Measurements from ENCODE around the gene OVCA2.
A peak's percentile ranks its signal among the peaks of the same experiment; 100 is the strongest.

Gene OVCA2

GRCh38 chr17:2065949-2066400 is 24.2 kb downstream of the OVCA2 start:
- DNase-seq (ENCODE audit: low read depth), result no peak

- DNase-seq (ENCODE audit: low read depth), result no peak
Measured at GRCh38 chr17:2067048-2067561, 25.3 kb downstream of the OVCA2 start.

GRCh38 chr17:2067608-2068024 is 25.8 kb downstream of the OVCA2 start:
- no peak for DNase-seq (ENCODE audit: low read depth)

GRCh38 chr17:2068031-2068518 is 26.3 kb downstream of the OVCA2 start:
- peak; percentile 94 for DNase-seq (ENCODE audit: low read depth)

DNA sequence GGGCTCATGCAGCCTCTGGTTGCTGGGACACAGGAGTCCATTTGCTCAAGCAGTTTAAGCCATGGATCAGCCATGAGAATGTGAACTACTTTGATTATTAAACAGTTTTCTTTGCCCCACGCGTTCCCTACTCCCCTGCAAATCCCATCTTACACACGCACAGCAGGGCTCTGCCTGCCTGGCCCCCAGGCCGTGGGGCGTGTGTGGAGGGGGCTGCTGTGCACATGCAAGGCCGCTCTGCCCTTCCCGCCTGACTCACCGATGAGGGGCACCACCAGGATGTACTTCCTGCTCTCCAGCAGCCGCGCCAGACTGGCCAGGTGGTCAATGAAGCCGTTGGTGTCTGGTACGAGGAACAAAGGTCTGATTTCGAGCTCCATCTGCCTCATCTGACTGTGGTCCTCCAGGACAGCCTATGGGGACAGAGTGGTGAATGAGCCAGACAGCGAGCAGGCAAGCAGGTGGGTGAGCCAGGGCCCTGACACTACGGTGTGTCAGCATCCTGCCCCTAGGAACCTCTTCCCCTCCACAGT is 26.8 kb downstream of the OVCA2 start:
- no peak for DNase-seq (ENCODE audit: low read depth)

DNA sequence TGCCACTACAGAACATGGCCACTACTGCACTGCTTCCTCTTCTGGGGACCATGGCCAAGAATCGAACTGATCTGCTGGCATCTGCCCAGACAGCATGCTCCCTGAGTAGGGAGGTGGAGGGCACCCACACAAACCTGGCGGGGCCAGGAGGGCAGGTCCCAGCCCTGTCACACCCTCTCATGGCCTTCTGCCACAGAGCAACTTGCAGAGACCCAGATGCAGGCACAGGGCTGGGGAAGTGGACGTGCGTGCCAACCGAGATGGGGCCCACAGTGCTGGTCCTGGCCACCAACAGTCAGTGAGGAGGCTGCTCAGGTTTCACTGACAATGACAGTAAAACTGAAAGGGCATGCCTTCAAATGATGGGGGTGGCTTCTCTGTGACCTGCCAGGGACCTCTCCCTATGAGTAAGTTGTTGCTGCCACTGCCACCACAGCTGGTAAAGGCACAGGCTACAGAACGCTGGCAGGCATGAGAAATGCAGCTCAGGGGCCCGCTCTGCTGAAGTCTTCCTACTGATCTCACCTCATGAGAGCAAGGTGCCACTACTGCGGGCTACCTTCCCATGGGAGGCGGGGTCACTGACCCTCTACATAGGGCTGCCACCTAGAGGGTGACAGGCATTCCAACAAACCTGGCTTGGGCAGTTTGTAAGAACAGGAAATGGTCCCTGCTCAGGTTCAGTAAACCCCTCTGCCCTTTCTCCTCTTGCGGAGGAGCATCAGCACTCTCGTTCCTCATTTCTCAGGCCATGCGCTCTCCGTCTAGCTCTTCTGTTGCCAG is 28.6 kb downstream of the OVCA2 start:
- DNase-seq (ENCODE audit: low read depth), result no peak

DNA sequence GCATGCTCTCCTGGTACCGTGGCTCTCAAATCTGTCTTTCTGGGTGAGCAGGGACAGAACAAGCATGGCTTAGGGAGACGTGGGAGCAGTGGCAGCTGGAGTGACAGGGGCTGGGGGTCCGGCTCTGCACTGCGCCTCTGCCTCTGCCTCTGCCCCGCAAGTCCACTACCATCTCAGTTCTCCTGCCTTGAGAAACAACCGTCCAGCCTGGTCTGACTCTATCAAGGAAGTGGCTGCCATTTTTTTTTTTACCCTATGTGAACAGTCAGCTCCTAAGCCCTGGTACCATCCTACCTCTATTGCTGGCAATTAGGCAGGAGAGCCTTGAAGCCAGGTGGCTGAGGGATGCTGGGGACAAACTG is 29.2 kb downstream of the OVCA2 start:
- DNase-seq (ENCODE audit: low read depth), result no peak

DNA sequence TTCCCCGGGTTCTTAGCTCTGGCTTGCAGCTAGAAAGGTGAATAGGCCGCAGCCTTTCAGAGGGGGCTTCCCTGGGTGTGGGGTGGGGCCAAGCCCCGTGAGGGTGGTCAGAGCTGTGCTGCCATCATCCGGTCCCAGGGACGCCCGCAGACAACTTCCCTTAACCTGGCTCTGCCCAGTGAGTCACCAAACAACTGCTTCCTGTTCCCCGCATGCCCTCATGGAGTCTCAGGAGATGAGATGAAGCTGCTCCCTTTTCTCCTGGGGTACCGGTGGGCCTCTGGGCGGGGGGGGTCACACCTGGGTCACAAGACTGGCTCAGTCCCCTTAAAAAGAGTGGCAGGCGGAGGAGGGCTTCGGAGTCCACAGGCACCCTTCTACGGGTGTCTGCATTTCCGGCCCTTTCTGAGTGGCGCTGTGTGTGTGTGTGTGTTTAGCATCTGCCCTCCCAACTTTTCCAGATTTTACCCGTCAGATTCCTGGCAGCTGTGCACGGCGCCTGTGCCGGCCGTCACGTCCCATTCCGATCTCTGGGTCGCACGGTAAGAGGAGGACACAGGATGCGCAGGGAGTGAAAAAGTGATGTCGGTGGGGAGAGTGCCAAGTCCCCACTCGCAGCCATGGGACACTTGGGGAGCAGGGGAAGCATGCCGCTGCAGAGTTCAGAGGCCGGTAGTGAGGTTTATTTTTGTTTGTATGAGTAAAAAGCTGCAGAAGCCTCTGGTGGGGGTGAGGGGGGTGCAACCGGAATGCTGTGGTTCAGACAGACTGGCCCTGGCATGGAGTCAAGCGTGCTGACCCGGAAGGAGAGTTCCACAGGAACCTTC is 29.8 kb downstream of the OVCA2 start:
- DNase-seq (ENCODE audit: low read depth), result no peak

DNA sequence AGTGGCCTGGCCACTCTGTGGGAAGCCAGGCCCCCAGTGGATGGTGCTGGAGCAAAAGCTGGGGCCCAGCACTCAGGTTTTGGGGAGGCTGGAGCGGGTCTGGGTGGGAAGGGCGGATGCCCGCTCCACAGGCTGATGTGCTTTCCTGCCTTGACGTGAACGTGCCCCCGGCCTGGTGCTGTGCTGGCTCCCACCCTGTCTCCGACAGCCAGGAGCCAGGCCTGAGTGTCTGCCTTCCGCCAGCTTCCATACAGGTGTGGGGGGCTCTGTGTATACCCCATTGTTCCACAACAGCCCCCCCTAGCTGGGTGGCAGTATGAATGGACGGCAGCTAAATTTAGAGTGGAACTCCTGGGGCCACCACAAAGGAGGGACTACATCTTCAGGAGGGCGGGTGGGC is 33.1 kb downstream of the OVCA2 start:
- no peak for DNase-seq (ENCODE audit: low read depth)

DNA sequence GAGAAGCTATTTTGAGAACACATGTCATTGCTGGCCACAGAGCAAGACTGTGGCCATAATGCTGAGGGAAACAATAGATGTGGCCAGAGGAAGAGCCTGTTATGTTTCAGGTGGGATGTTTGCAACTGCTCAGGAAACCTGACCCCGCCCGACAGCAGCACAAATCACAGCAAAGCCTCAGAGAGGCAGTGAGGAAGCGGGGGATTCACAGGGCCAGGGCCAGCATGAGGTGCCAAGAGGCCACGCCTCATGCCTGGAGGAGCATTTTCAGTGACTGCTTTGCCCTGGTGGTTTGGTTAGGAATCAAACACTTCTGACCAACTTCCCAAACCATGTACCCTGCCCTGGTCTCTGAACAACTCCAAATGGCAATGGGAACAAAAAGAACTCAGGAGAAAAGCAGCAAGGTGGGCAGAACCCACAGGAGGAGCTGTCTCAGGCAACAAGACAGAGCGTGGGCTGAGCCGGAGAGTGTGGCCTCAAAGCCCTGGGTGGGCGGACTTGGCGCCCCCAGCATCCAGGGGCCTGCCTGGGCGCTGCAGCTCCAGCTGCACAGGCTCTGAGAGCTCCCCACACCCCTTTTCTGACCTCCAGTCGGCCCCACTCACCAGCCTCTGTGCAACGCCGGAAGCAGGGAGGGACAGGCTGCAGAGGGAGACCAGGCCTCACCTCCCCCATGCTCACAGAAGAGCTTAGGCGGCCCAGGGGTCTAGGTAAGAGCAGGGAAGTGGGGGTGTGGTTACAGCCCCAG is 33.7 kb downstream of the OVCA2 start:
- no peak for DNase-seq (ENCODE audit: low read depth)

- DNase-seq (ENCODE audit: low read depth), result no peak
Measured at GRCh38 chr17:2076087-2076984, 34.5 kb downstream of the OVCA2 start.

DNA sequence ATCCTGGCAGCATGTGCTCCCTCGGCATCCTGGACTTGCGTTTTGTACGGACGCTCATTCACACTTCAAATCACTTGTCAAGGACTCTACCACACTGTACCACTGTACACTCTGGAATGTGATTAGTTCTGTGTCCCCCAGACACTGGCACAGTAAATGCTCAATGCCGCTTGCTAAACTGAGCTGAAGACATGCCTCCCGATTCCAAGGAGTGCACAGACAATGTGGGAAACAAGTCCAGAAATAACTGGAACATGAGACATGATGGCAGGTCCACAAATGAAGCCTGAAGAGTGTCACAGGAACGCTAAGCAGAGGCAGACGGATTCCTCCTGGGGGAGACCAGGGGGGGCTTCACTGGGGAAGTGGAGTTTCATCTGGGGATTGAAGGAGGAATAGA is 35.2 kb downstream of the OVCA2 start:
- DNase-seq (ENCODE audit: low read depth), result no peak

- no peak for DNase-seq (ENCODE audit: low read depth)
Measured at GRCh38 chr17:2081564-2081963, 39.7 kb downstream of the OVCA2 start.

GRCh38 chr17:2082003-2082781 is 40.4 kb downstream of the OVCA2 start:
- no peak for DNase-seq (ENCODE audit: low read depth)

GRCh38 chr17:2083613-2084035 is 41.8 kb downstream of the OVCA2 start:
- DNase-seq (ENCODE audit: low read depth), result no peak

GRCh38 chr17:2084036-2084765 is 42.4 kb downstream of the OVCA2 start:
- peak; percentile 60 for DNase-seq (ENCODE audit: low read depth)

GRCh38 chr17:2084766-2085647 is 43.2 kb downstream of the OVCA2 start:
- peak; percentile 74 for DNase-seq (ENCODE audit: low read depth)

GRCh38 chr17:2085648-2085949 is 43.8 kb downstream of the OVCA2 start:
- no peak for DNase-seq (ENCODE audit: low read depth)

GRCh38 chr17:2086306-2086705 is 44.5 kb downstream of the OVCA2 start:
- DNase-seq (ENCODE audit: low read depth), result no peak

All from GM04503 (cell line).